Inflammatory macrophage treated with lipopolysaccharide for 1 hour (primary cell): Measurements from ENCODE around the gene COL7A1.
A peak's percentile ranks its signal among the peaks of the same experiment; 100 is the strongest.

Experiments
- DNase-seq, 2 donors: peaks; one replicate each; pipeline ENCODE4 v3.0.0-alpha.2; 2020 to 2022

Gene COL7A1

DNA sequence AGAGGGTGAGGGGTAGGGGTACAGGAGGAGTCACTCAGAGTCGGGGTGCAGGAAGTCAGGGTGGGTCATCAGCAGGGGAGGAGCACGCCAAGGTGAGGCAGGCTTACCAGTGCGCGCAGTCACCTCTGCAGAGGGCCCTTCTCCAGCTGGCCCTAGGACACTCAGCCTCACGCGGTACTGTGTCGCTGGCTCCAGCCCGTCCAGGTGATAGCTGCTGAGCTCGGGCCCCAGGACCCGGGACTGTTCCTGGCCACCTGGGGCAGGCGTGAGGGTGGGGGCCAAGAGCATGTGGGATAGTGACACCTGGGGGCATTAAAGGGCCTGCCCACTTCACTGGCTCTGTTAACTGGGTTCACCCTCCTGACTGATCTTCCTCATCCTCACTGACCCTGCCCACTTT, 7.4 kb downstream of the COL7A1 start:
- DNase-seq, result no peak

DNA sequence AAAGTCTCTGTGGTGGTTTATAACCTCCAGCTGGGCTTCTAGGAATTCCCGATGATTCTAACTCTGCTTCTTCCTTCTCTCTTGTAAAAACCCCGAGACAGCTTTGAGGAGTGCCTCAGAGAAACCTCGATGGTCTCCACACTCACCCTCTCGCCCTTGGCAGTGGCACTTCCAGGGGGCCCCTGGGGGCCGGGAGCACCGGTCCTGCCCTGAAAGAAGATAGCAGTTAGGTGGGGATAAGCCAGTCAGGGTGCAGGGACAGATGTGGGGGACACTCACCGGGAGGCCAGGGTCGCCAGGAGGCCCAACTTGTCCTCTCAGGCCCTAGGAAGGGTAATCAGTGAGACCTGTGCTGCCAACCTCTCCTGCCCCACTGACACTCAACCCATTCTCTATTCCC, 9.7 kb downstream of the COL7A1 start:
- no peak for DNase-seq

DNA sequence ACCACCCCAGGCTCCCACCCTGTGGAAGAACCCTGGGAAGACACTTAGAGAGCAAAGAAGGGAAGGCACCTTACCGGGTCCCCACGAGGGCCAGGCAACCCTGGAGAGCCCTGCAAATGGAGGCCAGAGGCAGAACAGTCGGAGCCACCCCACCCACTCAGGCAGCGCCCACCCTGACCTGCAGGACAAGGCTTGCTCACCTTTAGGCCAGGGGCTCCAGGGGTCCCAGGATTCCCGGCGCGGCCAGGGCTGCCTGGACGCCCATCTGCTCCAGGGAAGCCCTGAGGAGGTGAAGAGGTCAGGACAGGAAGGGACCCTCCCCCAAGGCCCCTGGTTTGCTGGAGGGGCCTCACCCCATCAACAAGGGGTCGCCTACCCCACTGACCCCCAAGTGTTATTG, 10.3 kb downstream of the COL7A1 start:
- DNase-seq, result no peak

DNA sequence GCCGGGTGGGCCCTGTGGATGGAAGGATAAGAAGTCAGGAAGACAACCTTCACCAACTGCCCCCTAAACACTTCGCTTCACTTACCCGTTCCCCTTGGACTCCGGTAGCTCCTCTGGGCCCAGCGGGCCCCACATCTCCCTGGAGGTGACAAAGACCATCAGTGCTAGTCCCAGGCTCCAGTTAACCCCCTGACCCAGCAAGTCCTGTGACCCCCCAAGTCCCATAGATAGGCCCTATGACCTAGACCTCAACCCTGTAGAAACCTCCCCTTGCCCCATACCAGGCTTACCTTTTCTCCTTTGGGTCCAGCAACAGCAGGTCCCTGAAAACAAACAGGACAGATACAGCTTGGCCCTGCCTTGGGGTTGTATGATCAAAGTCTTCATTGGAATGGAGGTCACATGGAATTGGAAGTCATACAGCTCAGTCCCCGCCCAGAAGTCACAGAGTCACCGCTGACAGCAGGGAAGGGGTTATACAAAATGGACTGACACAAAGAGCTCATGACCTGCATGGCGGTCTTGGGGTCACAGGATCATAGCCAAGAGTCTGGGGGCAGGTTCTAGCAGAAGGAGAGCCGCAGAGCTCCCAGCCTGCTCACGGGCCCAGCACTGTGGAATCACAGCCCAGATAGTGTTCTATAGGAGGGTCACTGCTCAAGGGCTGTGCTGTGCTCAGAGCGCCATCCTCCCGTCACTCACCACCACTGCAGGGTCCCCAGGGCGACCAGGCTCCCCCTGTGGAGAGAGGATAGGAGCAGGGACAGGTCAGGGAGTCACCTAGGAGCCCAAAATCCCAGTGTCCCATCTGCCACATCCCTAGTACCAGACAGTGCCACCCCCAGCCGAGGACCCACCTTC, 13.3 kb downstream of the COL7A1 start:
- DNase-seq, result no peak

DNA sequence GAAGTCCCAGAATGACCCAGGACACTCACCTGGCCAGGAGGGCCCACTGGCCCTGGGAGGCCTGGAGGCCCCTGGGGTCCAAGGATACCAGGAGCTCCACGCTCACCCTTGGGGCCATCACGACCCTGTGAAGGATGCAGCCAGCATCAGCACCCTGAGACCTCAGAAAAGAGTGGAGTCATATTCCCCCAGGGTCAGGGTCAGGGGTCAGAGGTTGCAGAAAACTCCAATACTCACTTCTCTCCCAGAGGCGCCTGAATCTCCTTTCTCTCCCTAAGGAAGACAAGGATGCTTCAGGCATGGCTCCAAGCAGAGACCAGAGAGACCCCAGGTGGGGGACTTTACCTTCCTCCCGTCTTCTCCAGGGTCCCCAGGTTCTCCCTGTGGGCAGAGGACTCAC, 18.5 kb downstream of the COL7A1 start:
- DNase-seq, result no peak

DNA sequence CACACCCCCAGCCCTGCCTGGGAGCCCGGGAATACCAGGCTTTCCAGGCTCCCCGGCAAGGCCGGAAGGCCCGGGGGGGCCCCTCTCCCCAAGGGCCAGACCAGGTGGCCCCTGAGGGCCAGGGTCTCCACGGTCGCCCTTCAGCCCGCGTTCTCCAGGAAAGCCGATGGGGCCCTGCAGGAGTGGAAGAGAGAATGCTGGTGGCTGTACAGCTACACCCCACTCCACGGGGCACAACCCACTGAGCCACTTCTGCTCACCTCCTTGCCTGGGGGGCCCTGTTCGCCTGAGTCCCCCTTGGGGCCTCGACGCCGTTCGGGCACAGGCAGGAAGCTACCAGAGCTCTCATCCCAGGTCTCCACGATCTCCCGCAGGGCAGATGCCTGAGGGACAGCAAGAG, 19.8 kb downstream of the COL7A1 start:
- DNase-seq, result no peak

DNA sequence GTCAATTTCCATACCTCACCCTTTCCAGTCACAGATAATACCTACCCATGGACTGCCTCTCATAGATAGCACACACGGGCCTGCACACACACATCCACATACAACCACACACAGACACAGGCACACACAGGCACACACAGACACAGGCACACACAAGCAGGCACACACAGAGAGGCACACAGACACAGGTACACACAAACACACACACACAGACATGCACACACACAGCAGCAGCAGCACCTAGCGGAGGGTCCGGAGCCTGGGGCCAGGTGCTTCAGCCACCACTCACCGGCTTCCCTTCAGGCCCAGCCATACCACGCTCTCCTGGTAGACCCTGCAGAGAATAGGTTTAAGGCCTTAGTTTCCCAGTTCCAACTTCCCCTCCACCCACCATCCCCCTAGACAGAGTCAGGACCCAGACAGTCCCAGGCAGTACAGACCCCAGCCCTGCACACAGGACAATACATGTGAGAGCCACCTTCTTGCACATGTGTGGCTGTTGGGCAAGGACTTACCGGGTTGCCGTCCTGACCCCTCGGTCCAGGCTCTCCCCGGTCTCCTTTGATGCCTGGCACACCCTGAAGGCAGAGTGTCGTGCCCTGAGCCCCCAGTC, 21.1 kb downstream of the COL7A1 start:
- DNase-seq, result no peak

DNA sequence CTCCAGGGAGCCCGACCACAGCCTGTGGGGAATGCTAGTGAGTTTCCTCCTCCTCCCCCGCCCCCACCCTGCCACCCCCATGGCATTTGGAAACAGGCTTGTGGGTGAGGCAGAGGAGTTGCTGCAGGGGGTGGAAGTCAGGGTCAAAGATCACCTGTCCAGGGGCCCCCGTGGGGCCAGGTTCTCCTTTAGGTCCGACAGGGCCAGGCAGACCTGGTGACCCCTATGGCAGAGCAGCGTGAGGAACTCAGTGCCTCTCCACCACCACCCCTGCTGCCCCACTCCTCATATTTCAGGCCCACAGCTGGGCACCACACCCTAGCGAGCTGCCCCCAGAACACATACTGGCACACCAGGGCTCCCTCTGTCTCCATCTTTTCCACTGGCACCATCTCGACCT, 22.6 kb downstream of the COL7A1 start:
- DNase-seq, result no peak

DNA sequence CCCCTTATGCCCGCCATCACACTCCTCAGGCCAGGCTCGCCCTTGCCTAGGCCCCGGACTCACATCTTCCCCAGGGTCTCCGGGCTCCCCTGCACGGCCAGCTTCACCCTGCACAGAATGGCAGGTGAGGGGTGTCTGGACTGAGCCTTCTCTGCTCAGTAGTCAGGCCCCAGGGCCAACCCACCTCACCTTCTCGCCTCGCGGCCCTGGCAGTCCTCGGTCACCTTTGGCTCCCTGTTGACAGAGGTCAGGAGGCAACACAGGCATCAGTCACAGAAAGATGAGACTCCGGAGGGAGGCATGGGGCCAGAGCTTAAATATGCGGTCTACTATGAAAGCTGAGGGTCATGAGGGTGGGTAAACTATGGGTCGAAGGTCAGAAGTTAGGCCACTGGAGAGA, 23.2 kb downstream of the COL7A1 start:
- DNase-seq, result no peak

DNA sequence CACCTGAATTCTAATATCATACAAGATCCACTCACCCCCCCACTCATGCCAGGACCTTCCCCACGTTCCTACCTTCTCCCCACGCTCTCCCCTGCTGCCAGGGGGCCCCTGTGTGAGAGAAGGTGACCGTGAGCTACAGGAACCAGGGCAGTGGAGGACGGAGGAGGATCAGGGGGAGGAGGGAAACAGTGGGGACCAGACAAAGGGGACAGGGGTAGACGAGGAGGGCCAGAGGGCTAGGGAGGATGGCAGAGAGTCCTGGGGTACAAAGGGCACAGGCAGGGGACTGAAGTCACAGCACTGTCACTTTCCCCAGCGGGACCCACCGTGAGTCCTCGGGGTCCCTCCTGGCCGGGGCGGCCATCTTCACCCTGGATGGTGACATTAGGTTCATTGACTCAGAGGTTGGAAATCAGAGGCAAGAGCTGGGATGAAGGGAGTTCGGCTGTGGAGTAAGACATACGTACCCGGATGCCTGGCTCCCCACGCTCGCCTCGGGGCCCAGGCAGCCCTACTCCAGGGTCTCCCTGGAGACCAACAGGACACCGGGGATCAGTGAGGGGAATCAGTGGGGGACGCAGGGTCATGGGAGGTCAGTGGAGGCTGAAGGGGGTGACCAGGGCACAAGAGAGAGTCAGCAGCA, 25.2 kb downstream of the COL7A1 start:
- no peak for DNase-seq

DNA sequence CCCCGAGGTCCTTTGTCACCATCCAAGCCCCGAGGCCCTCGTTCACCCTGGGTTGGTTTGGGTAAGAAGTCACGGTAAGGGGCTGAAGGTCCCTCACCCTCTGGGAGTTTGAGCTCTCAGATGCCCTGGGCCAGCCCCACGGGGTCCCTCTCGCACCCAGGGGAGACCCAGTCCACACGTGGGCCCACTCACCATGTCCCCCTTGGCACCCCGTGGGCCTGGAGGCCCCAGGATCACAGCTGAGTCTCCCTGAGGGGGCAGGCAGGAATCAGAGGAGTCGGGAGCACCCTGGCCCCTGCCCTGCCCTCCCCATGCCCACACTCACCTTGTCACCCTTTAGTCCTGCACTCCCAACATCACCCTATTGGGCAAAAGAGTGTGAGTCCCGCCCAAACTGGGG, 25.7 kb downstream of the COL7A1 start:
- DNase-seq, result no peak

DNA sequence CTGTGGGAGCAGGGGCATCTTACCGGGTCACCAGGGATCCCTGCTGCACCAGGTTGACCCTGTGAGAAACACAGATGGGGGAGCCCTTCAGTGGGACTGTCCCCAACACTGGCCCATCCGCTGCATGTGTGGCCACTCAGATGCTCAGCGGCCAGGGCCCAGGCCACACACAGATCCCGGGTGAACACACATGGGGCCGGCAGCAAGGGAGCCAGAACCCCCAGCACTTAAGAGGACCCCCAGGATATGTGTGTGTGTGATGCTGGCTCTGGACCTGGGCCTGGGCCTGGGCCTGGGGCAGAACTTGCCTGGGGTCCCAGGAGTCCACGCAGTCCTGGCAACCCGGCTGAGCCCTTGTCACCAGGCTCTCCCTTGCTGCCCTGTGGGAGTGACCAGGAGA, 26.7 kb downstream of the COL7A1 start:
- no peak for DNase-seq

DNA sequence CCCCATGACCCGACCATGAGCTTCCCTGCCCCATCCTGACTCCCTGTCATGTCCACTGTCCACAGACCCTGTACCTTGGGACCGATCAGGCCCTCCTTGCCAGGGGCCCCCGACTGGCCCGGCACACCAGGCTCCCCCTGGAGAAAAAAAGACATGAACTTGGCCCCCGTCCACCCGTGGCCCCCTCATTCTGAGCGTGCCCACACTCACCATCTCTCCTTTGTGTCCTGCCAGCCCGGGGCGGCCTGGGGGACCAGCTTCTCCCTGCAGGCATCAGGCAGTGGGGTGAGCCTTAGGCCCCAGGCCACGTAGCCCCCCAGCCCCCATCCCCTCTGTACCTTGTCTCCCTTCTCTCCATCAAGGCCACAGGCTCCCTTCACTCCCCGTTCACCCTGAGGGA, 27.6 kb downstream of the COL7A1 start:
- DNase-seq, result no peak

DNA sequence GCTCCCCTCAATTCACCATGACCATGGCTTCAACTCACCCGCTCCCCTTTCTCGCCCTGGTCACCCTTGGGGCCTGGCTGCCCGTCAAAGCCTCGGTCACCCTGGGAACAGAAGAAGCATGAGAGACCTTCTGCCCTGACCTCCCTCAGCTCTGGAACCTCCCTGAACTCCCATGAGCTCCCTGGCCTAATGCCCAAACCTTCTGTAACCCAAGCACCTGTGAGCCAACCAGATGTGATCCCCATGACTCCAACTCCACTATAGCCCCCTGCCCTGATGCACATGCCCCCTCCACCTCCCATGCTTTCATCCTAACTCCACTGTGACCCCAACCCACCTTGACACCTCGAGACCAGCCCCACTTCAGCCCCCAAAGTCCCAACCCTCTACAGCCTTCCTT, 28.0 kb downstream of the COL7A1 start:
- no peak for DNase-seq

DNA sequence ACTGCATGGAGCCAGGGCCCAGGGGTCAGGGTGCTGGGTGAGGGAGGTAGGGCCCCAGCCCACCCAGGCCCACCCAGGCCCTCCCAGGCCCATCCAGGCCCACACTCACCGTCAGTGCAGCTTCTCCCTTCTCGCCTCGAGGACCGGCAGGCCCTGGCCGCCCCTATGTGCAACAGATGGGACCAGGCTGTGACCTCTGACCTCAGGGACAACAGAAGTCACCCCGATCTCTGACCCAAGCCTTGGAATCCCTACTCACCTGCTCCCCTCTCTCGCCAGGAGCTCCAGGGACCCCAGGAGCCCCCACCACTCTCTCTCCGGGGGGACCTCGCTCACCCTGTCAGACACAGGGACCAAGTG, 28.7 kb downstream of the COL7A1 start:
- no peak for DNase-seq

DNA sequence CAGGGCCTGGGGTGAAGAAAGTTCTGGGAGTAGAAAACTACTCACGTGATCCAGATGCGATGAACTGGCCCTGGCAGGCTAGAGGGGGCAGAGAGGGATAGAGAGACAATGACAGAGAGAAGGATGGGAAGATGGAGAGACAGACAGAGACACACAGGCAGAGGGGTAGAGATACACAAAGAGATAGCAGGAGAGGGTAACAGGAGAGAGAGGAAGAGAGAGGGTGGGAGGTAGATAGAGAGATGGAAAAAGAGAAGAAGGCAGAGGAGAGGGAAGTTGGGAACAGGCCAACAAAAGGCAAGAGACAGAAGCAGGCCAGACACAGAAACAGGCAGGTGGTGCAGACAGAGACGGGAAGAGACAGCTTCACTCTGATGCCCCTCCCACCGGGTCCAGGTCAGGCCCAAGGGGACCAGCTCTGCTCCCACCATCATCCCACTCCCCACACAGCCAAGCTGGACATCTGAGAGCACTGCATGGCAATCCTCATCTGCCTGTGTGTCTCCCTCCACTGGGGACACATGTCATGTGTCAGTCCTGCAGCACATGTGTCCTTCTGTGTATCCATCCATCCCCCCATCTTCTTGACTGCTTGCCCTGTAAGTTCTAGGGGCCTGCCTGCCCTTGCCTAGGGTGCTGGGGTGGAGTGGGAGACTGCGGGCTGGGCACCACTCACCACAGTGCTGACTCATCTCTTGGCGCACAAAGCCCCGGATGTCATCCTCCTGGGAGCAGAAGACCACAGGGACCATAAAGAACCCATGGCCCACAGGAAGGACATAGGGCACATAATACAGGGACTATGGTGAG, 29.3 kb downstream of the COL7A1 start:
- peak in 1 of 2 donors; percentile 41 for DNase-seq

DNA sequence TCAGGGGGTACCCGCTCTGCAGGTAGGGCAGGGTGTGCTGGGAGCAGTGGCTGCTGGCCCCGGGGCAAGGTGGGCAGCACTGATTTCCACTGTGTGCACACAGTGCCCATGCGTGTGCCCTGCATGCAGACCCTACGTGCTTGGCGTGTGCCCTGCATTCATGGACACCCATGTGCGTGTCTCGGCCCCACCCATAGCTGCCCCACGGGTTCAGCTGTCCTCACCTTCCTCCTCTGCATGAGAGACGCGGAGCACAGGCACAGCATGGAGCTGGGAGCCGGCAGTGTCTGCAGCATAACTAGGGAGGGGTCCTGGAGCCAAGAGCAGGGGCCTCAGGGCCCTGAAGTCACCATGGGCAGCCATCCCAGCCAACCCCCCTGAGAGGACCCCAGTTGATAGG, 29.9 kb downstream of the COL7A1 start:
- no peak for DNase-seq

DNA sequence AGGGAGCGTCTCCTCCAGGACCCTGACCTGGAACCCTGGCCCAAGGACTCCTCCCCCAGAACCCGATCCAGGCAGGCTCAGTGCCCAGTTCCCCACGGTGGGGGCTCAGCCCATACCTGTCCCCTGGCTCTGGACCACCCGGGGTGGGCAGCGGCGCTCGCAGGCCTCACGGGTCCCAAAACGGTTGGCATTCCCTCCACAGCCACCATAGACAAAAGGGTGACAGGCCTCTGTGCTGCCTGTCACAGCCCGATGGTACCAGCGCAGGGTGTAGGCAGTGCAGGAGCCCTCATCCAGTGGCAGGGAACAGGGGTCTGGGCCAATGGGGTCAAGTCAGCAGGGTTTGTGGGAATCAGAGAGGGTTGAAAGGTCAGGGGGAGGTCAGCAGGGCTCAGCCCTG, 30.5 kb downstream of the COL7A1 start:
- DNase-seq, result no peak

DNA sequence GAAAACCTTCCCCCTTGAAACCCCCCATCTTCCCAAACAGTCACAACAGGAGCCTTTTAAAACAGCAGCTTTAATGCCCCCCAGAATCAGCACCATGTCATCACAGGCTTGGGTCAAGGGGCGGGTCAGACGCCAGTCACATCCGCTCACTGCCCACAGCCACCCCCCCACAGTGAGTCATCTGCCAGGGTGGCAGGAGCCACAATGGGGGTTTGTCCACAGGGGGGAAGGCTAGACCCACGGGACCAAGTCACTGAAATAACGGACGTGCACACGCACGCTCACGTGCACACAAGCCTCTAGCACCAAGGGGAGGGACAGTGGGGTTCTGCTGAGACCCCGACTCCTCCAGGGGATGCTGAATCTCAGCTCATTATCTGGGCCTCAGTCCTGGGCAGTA, 31.1 kb downstream of the COL7A1 start:
- peak; percentile 83 to 89 for DNase-seq

DNA sequence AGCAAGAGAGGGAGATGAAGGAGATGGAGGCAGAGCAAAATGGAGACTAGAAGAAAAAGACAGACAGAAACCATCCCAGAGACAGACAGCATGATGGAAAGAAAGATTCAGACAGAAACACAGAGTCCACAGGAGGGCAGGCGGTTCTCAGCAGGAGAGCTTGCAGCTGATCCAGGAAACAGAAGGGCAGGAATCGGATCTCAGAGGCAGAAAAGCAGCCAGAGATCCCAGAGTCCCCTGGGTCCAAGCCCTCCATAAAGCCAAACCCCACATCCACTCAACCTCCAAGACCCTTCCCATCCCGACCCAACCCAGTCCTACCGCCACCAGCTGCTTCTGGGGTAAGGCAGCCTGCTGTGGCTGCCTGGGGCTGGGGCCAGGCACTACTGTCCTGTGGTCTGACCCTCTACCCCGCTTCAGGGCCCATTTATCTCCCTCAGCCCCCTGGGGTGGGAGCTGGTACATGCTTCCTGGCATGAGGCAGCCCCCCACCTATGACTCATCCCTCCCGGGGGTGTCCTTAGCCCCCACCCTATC, 31.7 kb downstream of the COL7A1 start, which contains the start of gene UCN2:
UCN2 (minus strand) TSS at position 400 of the 537 bp plus-strand sequence. CDS start 657 bp downstream, outside the sequence.
- DNase-seq, result no peak

DNA sequence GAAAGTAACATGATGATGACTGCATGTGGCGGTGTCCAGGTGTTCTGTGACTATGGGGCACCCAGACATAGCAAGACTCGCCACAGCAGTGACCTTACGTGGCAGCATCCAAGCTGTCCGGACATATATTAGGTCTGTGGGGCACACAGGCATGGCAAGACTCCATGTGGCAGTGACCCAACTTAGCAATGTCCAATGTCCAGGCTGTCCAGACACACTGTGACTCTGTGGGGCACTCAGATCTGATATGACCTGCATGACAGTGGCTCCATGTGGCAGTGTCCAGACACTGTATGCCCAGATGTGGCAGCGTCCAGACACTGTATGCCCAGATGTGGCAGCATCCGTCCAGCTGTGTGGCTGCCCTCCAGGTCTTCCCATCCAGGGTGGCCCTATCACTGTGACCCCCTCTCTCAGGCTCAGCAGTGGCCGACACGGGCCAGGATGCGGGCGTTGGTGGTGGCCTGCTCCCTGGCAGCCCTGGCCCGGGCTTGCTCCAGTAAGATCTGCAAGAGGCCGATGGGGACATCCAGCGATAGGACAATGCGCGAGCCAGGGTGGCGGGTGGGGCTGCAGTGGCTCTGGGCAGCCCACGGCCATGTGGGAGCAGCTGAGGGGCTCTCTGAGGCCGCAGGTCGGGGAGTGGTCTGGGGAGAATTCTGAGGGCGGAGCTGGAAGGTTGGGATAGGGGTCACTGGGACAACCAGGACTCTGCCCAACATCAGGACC, 32.6 kb downstream of the COL7A1 start:
- no peak for DNase-seq

DNA sequence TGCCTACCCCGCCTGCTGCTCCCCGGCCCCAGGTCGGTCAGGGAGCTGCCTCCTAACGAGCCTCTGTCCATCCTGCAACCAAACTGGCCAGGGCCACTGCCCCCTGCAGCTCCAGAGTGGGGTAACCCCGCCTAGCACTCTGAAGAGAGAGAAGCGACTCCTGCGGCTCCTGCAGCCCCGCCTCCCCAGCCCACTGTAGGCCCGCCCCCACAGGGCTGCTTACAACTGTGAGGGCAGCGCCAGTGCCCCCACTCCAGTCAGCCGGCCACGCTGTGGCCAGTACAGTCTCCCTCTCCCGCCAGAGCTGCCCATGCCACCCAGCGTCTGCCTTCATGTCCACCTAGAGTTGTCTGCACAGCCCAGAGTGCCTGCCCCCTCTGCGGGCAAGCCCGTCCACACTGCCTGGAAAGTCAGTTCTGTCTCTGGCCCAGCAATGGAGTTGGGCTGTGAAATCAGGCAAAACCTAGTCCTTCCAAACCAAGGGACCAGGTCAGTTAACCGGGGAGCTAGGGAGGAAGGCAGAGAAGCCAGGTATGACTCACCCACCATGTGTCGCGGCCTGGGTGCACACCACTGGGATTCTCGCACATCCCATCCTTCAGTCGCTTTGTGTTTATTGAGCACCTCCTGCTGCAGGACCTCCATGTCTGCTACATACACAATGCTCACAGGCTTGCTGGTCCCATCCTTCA, 33.9 kb downstream of the COL7A1 start:
- DNase-seq, result peak; percentile 53 to 66
